ENCODE data around the gene MYO5B.

GRCh38 chr18:49968644-49969309 lies 226.2 kb downstream of the MYO5B start:
- TF ChIP-seq CTCF (IDR thresholded peaks at IDR 0.05) (no peak), EZH2 (IDR thresholded peaks at IDR 0.05; ENCODE audit: borderline replicate concordance, insufficient read depth, low read depth, low read length, poor library complexity, severe bottlenecking) (no peak)

All from B cell (primary cell).